Endodermal cell (in vitro differentiated cells): ENCODE measurements around the gene PARD6G. TPM values are rescaled to one million over a fixed set of nuclear protein-coding genes. Genes with fewer than 3 reads are reported as not detected.

Experiments
- DNase-seq: peaks from one replicate; pipeline ENCODE4 v3.0.0-alpha.2; 2017
- H3K27ac ChIP-seq: 2 replicates; pipeline ENCODE4 v1.5.1; 2013; ENCODE audit warnings: mild to moderate bottlenecking, low read depth, low read length, moderate library complexity
- H3K27me3 ChIP-seq: 2 replicates; pipeline ENCODE4 v1.6.1; 2013; ENCODE audit warnings: mild to moderate bottlenecking, low read length, moderate library complexity; ENCODE audit not compliant: insufficient read depth, control insufficient read depth, poor library complexity, severe bottlenecking
- H3K36me3 ChIP-seq: 2 replicates; pipeline ENCODE4 v1.7.0; 2013; ENCODE audit warnings: mild to moderate bottlenecking, low read length, moderate library complexity; ENCODE audit not compliant: control insufficient read depth, insufficient read depth
- H3K4me1 ChIP-seq: one replicate; pipeline ENCODE4 v1.7.0; 2013; ENCODE audit warnings: low read length; ENCODE audit not compliant: control insufficient read depth, insufficient read depth
- H3K4me3 ChIP-seq: 2 replicates; pipeline ENCODE4 v1.5.1; 2013; ENCODE audit warnings: mild to moderate bottlenecking, low read length, moderate library complexity
- H3K9ac ChIP-seq: 2 replicates; pipeline ENCODE4 v1.6.1; 2013; ENCODE audit warnings: mild to moderate bottlenecking, low read length, moderate library complexity; ENCODE audit not compliant: poor library complexity, severe bottlenecking; ENCODE audit errors: extremely low read depth
- H3K9me3 ChIP-seq: 2 replicates; pipeline ENCODE4 v1.6.1; 2013; ENCODE audit warnings: mild to moderate bottlenecking, low read length, moderate library complexity; ENCODE audit not compliant: control insufficient read depth
- H3K27ac Mint-ChIP-seq: 2 replicates; pipeline ENCODE4 v1.8.0; 2020; ENCODE audit warnings: mixed read lengths
- H3K27me3 Mint-ChIP-seq: 2 replicates; pipeline ENCODE4 v1.8.0; 2021; ENCODE audit warnings: mild to moderate bottlenecking, mixed read lengths; ENCODE audit not compliant: insufficient read depth
- H3K36me3 Mint-ChIP-seq: 2 replicates; pipeline ENCODE4 v1.8.0; 2020; ENCODE audit warnings: low read depth, mixed read lengths
- H3K4me1 Mint-ChIP-seq: 2 replicates; pipeline ENCODE4 v1.8.0; 2020; ENCODE audit warnings: mixed read lengths
- H3K4me3 Mint-ChIP-seq: 2 replicates; pipeline ENCODE4 v1.8.0; 2020; ENCODE audit warnings: mild to moderate bottlenecking, moderate library complexity, mixed read lengths
- H3K9me3 Mint-ChIP-seq: 2 replicates; pipeline ENCODE4 v1.8.0; 2020; ENCODE audit warnings: mild to moderate bottlenecking, mixed read lengths
- WGBS, 2 experiments: methylation state at CpG; one replicate each; pipeline versions ENCODE4 v1.1.5 to v1.1.7; 2013; ENCODE audit warnings: missing lambda C conversion rate in 2 of 2, mixed read lengths in 1 of 2; ENCODE audit not compliant: insufficient coverage in 1 of 2, insufficient read length in 1 of 2; 5-methylcytosine and 5-hydroxymethylcytosine counted together
- total RNA-seq, 2 donors: library from RNA; stranded (reverse); fragmentation: NEBNext Ultra II Directional in 1 of 2; extraction: Animal tissue kit (Norgen Biotek cat#: 25700) in 1 of 2; gene quantifications; 2 replicates in 1 of 2; 3 replicates in 1 of 2; pipeline ENCODE4 v1.2.1, GENCODE V29; 2021
- TF ChIP-seq, protein P1 (sequence below): fragments of 200-600 bp; sonication (generic); conservative IDR thresholded peaks from 2 replicates; pipeline ENCODE4 v1.5.0; 2021; ENCODE audit warnings: antibody characterized with exemption, mild to moderate bottlenecking

PARD6G gene
- total RNA-seq, 2 donors from 2014 or later, result 15.4 to 17.3 TPM

- H3K36me3 Mint-ChIP-seq, result peaks cover 4% of the 10 kb centered on the region
- Histone ChIP-seq H3K4me1 (peaks cover 9% of the 10 kb centered on the region), H3K36me3 (peaks cover 11% of the 10 kb centered on the region), H3K27me3 (no peaks in the 10 kb centered on the region), H3K27ac (no peak overlapping the region), H3K9ac (peak overlapping the region; percentile 63), H3K9me3 (peaks cover 4% of the 10 kb centered on the region), H3K4me3 (peak overlapping the region; percentile 94)
- H3K27ac Mint-ChIP-seq, result peak overlapping the region; percentile 87
- no peaks in the 10 kb centered on the region for H3K27me3 Mint-ChIP-seq
- peak; percentile 86 for DNase-seq
- H3K4me1 Mint-ChIP-seq, result peaks cover 38% of the 10 kb centered on the region
- TF ChIP-seq, protein P1, sequence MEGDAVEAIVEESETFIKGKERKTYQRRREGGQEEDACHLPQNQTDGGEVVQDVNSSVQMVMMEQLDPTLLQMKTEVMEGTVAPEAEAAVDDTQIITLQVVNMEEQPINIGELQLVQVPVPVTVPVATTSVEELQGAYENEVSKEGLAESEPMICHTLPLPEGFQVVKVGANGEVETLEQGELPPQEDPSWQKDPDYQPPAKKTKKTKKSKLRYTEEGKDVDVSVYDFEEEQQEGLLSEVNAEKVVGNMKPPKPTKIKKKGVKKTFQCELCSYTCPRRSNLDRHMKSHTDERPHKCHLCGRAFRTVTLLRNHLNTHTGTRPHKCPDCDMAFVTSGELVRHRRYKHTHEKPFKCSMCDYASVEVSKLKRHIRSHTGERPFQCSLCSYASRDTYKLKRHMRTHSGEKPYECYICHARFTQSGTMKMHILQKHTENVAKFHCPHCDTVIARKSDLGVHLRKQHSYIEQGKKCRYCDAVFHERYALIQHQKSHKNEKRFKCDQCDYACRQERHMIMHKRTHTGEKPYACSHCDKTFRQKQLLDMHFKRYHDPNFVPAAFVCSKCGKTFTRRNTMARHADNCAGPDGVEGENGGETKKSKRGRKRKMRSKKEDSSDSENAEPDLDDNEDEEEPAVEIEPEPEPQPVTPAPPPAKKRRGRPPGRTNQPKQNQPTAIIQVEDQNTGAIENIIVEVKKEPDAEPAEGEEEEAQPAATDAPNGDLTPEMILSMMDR, result no peak
- no peaks in the 10 kb centered on the region for H3K9me3 Mint-ChIP-seq
- H3K4me3 Mint-ChIP-seq, result peak overlapping the region; percentile 79
- 0% methylated on average over 7 to 34 of the region's 34 CpGs for WGBS, 2 experiments
Observed at GRCh38 chr18:80109676-80110078, 137.6 kb downstream of the PARD6G start.

GRCh38 chr18:80108739-80109675, 138.3 kb downstream of the PARD6G start, which contains the start of gene ADNP2:
ADNP2 (plus strand) TSS chr18:80109262; CDS start chr18:80117543, 8,281 bp downstream.
- H3K27me3 Mint-ChIP-seq, result no peaks in the 10 kb centered on the region
- Histone ChIP-seq H3K4me3 (peak within 1 kb of the TSS; percentile 94), H3K36me3 (peaks cover 8% of the 10 kb centered on the region), H3K4me1 (peaks cover 13% of the 10 kb centered on the region), H3K27ac (peak within 1 kb of the TSS; percentile 90), H3K9me3 (peaks cover 4% of the 10 kb centered on the region), H3K27me3 (no peaks in the 10 kb centered on the region), H3K9ac (peak within 1 kb of the TSS; percentile 81)
- peaks cover 4% of the 10 kb centered on the region for H3K36me3 Mint-ChIP-seq
- peak; percentile 98 for DNase-seq
- H3K4me3 Mint-ChIP-seq, result peak within 1 kb of the TSS; percentile 79
- peaks cover 44% of the 10 kb centered on the region for H3K4me1 Mint-ChIP-seq
- 3 to 19% methylated on average over 8 to 74 of the region's 76 CpGs for WGBS, 2 experiments
- H3K9me3 Mint-ChIP-seq, result no peaks in the 10 kb centered on the region
- TF ChIP-seq, protein P1, result no peak
- H3K27ac Mint-ChIP-seq, result peak within 1 kb of the TSS; percentile 89

- Mint-ChIP-seq H3K27ac (no peak overlapping the region), H3K9me3 (no peaks in the 10 kb centered on the region), H3K4me3 (peak overlapping the region; percentile 79), H3K27me3 (no peaks in the 10 kb centered on the region), H3K4me1 (peaks cover 49% of the 10 kb centered on the region), H3K36me3 (peaks cover 4% of the 10 kb centered on the region)
- Histone ChIP-seq H3K27me3 (no peaks in the 10 kb centered on the region), H3K9me3 (peaks cover 4% of the 10 kb centered on the region), H3K4me3 (no peak overlapping the region), H3K27ac (no peak overlapping the region), H3K4me1 (peaks cover 13% of the 10 kb centered on the region), H3K9ac (no peak overlapping the region), H3K36me3 (peaks cover 8% of the 10 kb centered on the region)
- 95% methylated on average over 15 to 23 of the region's 23 CpGs for WGBS, 2 experiments
- no peak for DNase-seq
- TF ChIP-seq, protein P1, result no peak
Observed at GRCh38 chr18:80108121-80108536, 139.2 kb downstream of the PARD6G start.
